ENCODE data around the gene FBXL7.
"Not testable (repeated sequence)": the region's sequence is repeated elsewhere in the genome, so short reads cannot be mapped to it uniquely, and the experiment has no call there.

DNA sequence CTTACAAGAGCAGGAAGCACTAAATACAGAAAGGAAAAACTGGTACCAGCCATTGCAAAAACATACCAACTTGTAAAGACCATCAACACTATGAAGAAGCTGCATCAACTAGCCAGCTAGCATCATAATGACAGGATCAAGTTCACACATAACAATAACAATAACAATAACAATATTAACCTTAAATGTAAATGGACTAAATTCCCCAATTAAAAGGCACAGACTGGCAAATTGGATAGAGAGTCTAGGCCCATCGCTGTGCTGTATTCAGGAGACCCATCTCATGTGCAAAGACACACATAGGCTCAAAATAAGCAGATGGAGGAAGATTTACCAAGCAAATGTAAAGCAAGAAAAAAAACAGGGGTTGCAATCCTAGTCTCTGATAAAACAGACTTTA, 372.3 kb downstream of the FBXL7 start:
- TF ChIP-seq, protein P1, sequence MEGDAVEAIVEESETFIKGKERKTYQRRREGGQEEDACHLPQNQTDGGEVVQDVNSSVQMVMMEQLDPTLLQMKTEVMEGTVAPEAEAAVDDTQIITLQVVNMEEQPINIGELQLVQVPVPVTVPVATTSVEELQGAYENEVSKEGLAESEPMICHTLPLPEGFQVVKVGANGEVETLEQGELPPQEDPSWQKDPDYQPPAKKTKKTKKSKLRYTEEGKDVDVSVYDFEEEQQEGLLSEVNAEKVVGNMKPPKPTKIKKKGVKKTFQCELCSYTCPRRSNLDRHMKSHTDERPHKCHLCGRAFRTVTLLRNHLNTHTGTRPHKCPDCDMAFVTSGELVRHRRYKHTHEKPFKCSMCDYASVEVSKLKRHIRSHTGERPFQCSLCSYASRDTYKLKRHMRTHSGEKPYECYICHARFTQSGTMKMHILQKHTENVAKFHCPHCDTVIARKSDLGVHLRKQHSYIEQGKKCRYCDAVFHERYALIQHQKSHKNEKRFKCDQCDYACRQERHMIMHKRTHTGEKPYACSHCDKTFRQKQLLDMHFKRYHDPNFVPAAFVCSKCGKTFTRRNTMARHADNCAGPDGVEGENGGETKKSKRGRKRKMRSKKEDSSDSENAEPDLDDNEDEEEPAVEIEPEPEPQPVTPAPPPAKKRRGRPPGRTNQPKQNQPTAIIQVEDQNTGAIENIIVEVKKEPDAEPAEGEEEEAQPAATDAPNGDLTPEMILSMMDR (optimal IDR thresholded peaks at IDR 0.05 in 1 of 3, IDR thresholded peaks at IDR 0.05 in 1 of 3, conservative IDR thresholded peaks at IDR 0.05 in 1 of 3; ENCODE audit: extremely low read depth in 1 of 3, insufficient read depth in 2 of 3, low read length in 3 of 3) = not testable (repeated sequence)
- TF ChIP-seq EZH2 (IDR thresholded peaks at IDR 0.05; ENCODE audit: low read length) = not testable (repeated sequence)
